HG03575 (cell line): Measurements from ENCODE around the gene SMAD3.

Experiments used
- ATAC-seq: cut with Tn5 transposase; IDR thresholded peaks from one replicate; pipeline ENCODE4 v1.9.1; 2021; ENCODE audit not compliant: unreplicated experiment, insufficient number of reproducible peaks, low FRiP score; ENCODE audit errors: extremely low read depth

Gene SMAD3

GRCh38 chr15:67227846-67228245 is 162.4 kb downstream of the SMAD3 start:
- no peak for ATAC-seq

GRCh38 chr15:67228286-67228685 is 162.9 kb downstream of the SMAD3 start:
- ATAC-seq: no peak

- ATAC-seq: no peak
Measured at GRCh38 chr15:67230504-67230903, 165.1 kb downstream of the SMAD3 start.

- ATAC-seq: no peak
Measured at GRCh38 chr15:67232591-67232990, 167.2 kb downstream of the SMAD3 start.

GRCh38 chr15:67240235-67241131 is 175.1 kb downstream of the SMAD3 start:
- ATAC-seq: no peak

GRCh38 chr15:67241132-67241855 is 175.9 kb downstream of the SMAD3 start:
- ATAC-seq: peak; percentile 75

GRCh38 chr15:67242708-67243111 is 177.3 kb downstream of the SMAD3 start:
- ATAC-seq: no peak
